Measurements from ENCODE around the gene WDR48.

The WDR48 gene

GRCh38 chr3:39094851-39095677 lies 43.2 kb downstream of the WDR48 start:
- H3K36me3 ChIP-seq (ENCODE audit: insufficient read depth, low read length) = peaks cover 76% of the 10 kb centered on the region
- no peak overlapping the region for H3K9ac ChIP-seq (ENCODE audit: low read length)
- no peak overlapping the region for H3K27ac ChIP-seq (ENCODE audit: low read depth, low read length)
- no peak overlapping the region for H3K4me3 ChIP-seq (ENCODE audit: low read depth in 1 of 2, low read length in 2 of 2)
- no peaks in the 10 kb centered on the region for H3K27me3 ChIP-seq (ENCODE audit: control insufficient read depth in 1 of 2, insufficient read depth in 2 of 2, low read length in 2 of 2)
- H3K9me3 ChIP-seq (ENCODE audit: low read length) = no peaks in the 10 kb centered on the region
- no peaks in the 10 kb centered on the region for H3K4me1 ChIP-seq (ENCODE audit: insufficient read depth, low read length)

GRCh38 chr3:39095778-39096177 lies 44.0 kb downstream of the WDR48 start:
- H3K36me3 ChIP-seq (ENCODE audit: insufficient read depth, low read length) = peaks cover 79% of the 10 kb centered on the region
- H3K9me3 ChIP-seq (ENCODE audit: low read length) = no peaks in the 10 kb centered on the region
- H3K4me3 ChIP-seq (ENCODE audit: low read depth in 1 of 2, low read length in 2 of 2) = no peak overlapping the region
- H3K27me3 ChIP-seq (ENCODE audit: control insufficient read depth in 1 of 2, insufficient read depth in 2 of 2, low read length in 2 of 2) = no peaks in the 10 kb centered on the region
- H3K4me1 ChIP-seq (ENCODE audit: insufficient read depth, low read length) = no peaks in the 10 kb centered on the region
- no peak overlapping the region for H3K9ac ChIP-seq (ENCODE audit: low read length)
- peak overlapping the region; percentile 8 for H3K27ac ChIP-seq (ENCODE audit: low read depth, low read length)

GRCh38 chr3:39096775-39097174 lies 45.0 kb downstream of the WDR48 start:
- Histone ChIP-seq H3K9me3 (ENCODE audit: low read length) (no peaks in the 10 kb centered on the region), H3K27ac (ENCODE audit: low read depth, low read length) (no peak overlapping the region), H3K4me3 (ENCODE audit: low read depth in 1 of 2, low read length in 2 of 2) (no peak overlapping the region), H3K36me3 (ENCODE audit: insufficient read depth, low read length) (peaks cover 70% of the 10 kb centered on the region), H3K4me1 (ENCODE audit: insufficient read depth, low read length) (no peaks in the 10 kb centered on the region), H3K9ac (ENCODE audit: low read length) (no peak overlapping the region), H3K27me3 (ENCODE audit: control insufficient read depth in 1 of 2, insufficient read depth in 2 of 2, low read length in 2 of 2) (no peaks in the 10 kb centered on the region)

GRCh38 chr3:39097716-39098472 lies 46.1 kb downstream of the WDR48 start:
- Histone ChIP-seq H3K9me3 (ENCODE audit: low read length) (no peaks in the 10 kb centered on the region), H3K27ac (ENCODE audit: low read depth, low read length) (no peak overlapping the region), H3K4me1 (ENCODE audit: insufficient read depth, low read length) (no peaks in the 10 kb centered on the region), H3K4me3 (ENCODE audit: low read depth in 1 of 2, low read length in 2 of 2) (no peak overlapping the region), H3K9ac (ENCODE audit: low read length) (no peak overlapping the region), H3K27me3 (ENCODE audit: control insufficient read depth in 1 of 2, insufficient read depth in 2 of 2, low read length in 2 of 2) (no peaks in the 10 kb centered on the region), H3K36me3 (ENCODE audit: insufficient read depth, low read length) (peaks cover 67% of the 10 kb centered on the region)

- H3K27me3 ChIP-seq (ENCODE audit: control insufficient read depth in 1 of 2, insufficient read depth in 2 of 2, low read length in 2 of 2) = no peaks in the 10 kb centered on the region
- no peak overlapping the region for H3K27ac ChIP-seq (ENCODE audit: low read depth, low read length)
- peaks cover 67% of the 10 kb centered on the region for H3K36me3 ChIP-seq (ENCODE audit: insufficient read depth, low read length)
- H3K4me3 ChIP-seq (ENCODE audit: low read depth in 1 of 2, low read length in 2 of 2) = no peak overlapping the region
- H3K9ac ChIP-seq (ENCODE audit: low read length) = no peak overlapping the region
- no peaks in the 10 kb centered on the region for H3K9me3 ChIP-seq (ENCODE audit: low read length)
- no peaks in the 10 kb centered on the region for H3K4me1 ChIP-seq (ENCODE audit: insufficient read depth, low read length)
Measured at GRCh38 chr3:39098473-39099000, 46.7 kb downstream of the WDR48 start.

- no peak overlapping the region for H3K9ac ChIP-seq (ENCODE audit: low read length)
- peaks cover 3% of the 10 kb centered on the region for H3K4me1 ChIP-seq (ENCODE audit: insufficient read depth, low read length)
- no peak overlapping the region for H3K4me3 ChIP-seq (ENCODE audit: low read depth in 1 of 2, low read length in 2 of 2)
- H3K36me3 ChIP-seq (ENCODE audit: insufficient read depth, low read length) = peaks cover 61% of the 10 kb centered on the region
- H3K27ac ChIP-seq (ENCODE audit: low read depth, low read length) = no peak overlapping the region
- no peaks in the 10 kb centered on the region for H3K27me3 ChIP-seq (ENCODE audit: control insufficient read depth in 1 of 2, insufficient read depth in 2 of 2, low read length in 2 of 2)
- no peaks in the 10 kb centered on the region for H3K9me3 ChIP-seq (ENCODE audit: low read length)
Measured at GRCh38 chr3:39099242-39099641, 47.4 kb downstream of the WDR48 start.

GRCh38 chr3:39099738-39100499 lies 48.1 kb downstream of the WDR48 start:
- Histone ChIP-seq H3K9me3 (ENCODE audit: low read length) (no peaks in the 10 kb centered on the region), H3K9ac (ENCODE audit: low read length) (no peak overlapping the region), H3K4me1 (ENCODE audit: insufficient read depth, low read length) (peaks cover 10% of the 10 kb centered on the region), H3K27me3 (ENCODE audit: control insufficient read depth in 1 of 2, insufficient read depth in 2 of 2, low read length in 2 of 2) (no peaks in the 10 kb centered on the region), H3K4me3 (ENCODE audit: low read depth in 1 of 2, low read length in 2 of 2) (no peak overlapping the region), H3K36me3 (ENCODE audit: insufficient read depth, low read length) (peaks cover 54% of the 10 kb centered on the region), H3K27ac (ENCODE audit: low read depth, low read length) (no peak overlapping the region)

GRCh38 chr3:39100500-39100886 lies 48.7 kb downstream of the WDR48 start:
- Histone ChIP-seq H3K27ac (ENCODE audit: low read depth, low read length) (no peak overlapping the region), H3K36me3 (ENCODE audit: insufficient read depth, low read length) (peaks cover 48% of the 10 kb centered on the region), H3K9ac (ENCODE audit: low read length) (no peak overlapping the region), H3K27me3 (ENCODE audit: control insufficient read depth in 1 of 2, insufficient read depth in 2 of 2, low read length in 2 of 2) (no peaks in the 10 kb centered on the region), H3K9me3 (ENCODE audit: low read length) (no peaks in the 10 kb centered on the region), H3K4me1 (ENCODE audit: insufficient read depth, low read length) (peaks cover 14% of the 10 kb centered on the region), H3K4me3 (ENCODE audit: low read depth in 1 of 2, low read length in 2 of 2) (no peak overlapping the region)

- H3K36me3 ChIP-seq (ENCODE audit: insufficient read depth, low read length) = peaks cover 42% of the 10 kb centered on the region
- no peak overlapping the region for H3K27ac ChIP-seq (ENCODE audit: low read depth, low read length)
- no peak overlapping the region for H3K9ac ChIP-seq (ENCODE audit: low read length)
- no peaks in the 10 kb centered on the region for H3K27me3 ChIP-seq (ENCODE audit: control insufficient read depth in 1 of 2, insufficient read depth in 2 of 2, low read length in 2 of 2)
- no peak overlapping the region for H3K4me3 ChIP-seq (ENCODE audit: low read depth in 1 of 2, low read length in 2 of 2)
- no peaks in the 10 kb centered on the region for H3K9me3 ChIP-seq (ENCODE audit: low read length)
- H3K4me1 ChIP-seq (ENCODE audit: insufficient read depth, low read length) = peaks cover 21% of the 10 kb centered on the region
Measured at GRCh38 chr3:39101022-39101689, 49.3 kb downstream of the WDR48 start.

GRCh38 chr3:39102504-39103323 lies 50.9 kb downstream of the WDR48 start:
- no peak overlapping the region for H3K9ac ChIP-seq (ENCODE audit: low read length)
- no peaks in the 10 kb centered on the region for H3K9me3 ChIP-seq (ENCODE audit: low read length)
- H3K27me3 ChIP-seq (ENCODE audit: control insufficient read depth in 1 of 2, insufficient read depth in 2 of 2, low read length in 2 of 2) = no peaks in the 10 kb centered on the region
- peaks cover 25% of the 10 kb centered on the region for H3K4me1 ChIP-seq (ENCODE audit: insufficient read depth, low read length)
- H3K4me3 ChIP-seq (ENCODE audit: low read depth in 1 of 2, low read length in 2 of 2) = no peak overlapping the region
- H3K36me3 ChIP-seq (ENCODE audit: insufficient read depth, low read length) = peaks cover 27% of the 10 kb centered on the region
- no peak overlapping the region for H3K27ac ChIP-seq (ENCODE audit: low read depth, low read length)

Measured in muscle layer of colon (tissue), 2 donors.